Liver (tissue), 9 donors: ENCODE data around the gene UBR2. TPM values are rescaled to one million over a fixed set of nuclear protein-coding genes. Genes with fewer than 3 reads are reported as not detected.

Experiments
- DNase-seq: peaks from one replicate; pipeline ENCODE4 v3.0.0-alpha.2; 2017; ENCODE audit warnings: low spot score
- H3K27ac ChIP-seq, 2 donors: one replicate each; pipeline ENCODE4 v1.7.0; 2013; ENCODE audit warnings: inconsistent platforms in 2 of 2, low read length in 2 of 2, control low read depth in 1 of 2, low read depth in 1 of 2, mild to moderate bottlenecking in 1 of 2
- H3K27me3 ChIP-seq, 4 donors: one replicate each; pipeline versions ENCODE4 v1.6.1 to v1.7.0; 2013; ENCODE audit warnings: low read length in 3 of 4, inconsistent platforms in 1 of 4, mild to moderate bottlenecking in 1 of 4, moderate library complexity in 1 of 4; ENCODE audit not compliant: control insufficient read depth in 4 of 4, insufficient read depth in 4 of 4
- H3K36me3 ChIP-seq, 4 donors: one replicate each; pipeline versions ENCODE4 v1.6.1 to v1.7.0; 2013; ENCODE audit warnings: low read length in 3 of 4, mild to moderate bottlenecking in 3 of 4, low read depth in 1 of 4, moderate library complexity in 1 of 4; ENCODE audit not compliant: control insufficient read depth in 4 of 4, insufficient read depth in 3 of 4
- H3K4me1 ChIP-seq, 4 donors: one replicate each; pipeline versions ENCODE4 v1.6.1 to v1.7.0; 2013; ENCODE audit warnings: low read length in 3 of 4, mild to moderate bottlenecking in 3 of 4, moderate library complexity in 1 of 4; ENCODE audit not compliant: control insufficient read depth in 4 of 4, insufficient read depth in 4 of 4
- H3K4me3 ChIP-seq, 3 donors: one replicate each; pipeline versions ENCODE4 v1.6.1 to v1.7.0; 2013; ENCODE audit warnings: low read length in 3 of 3, control low read depth in 1 of 3, low read depth in 1 of 3, mild to moderate bottlenecking in 1 of 3
- H3K9ac ChIP-seq, 2 donors: one replicate each; pipeline ENCODE4 v1.7.0; 2013; ENCODE audit warnings: low read length in 2 of 2, mild to moderate bottlenecking in 2 of 2, moderate library complexity in 2 of 2, control low read depth in 1 of 2, low read depth in 1 of 2
- H3K9me3 ChIP-seq, 4 donors: one replicate each; pipeline versions ENCODE4 v1.6.1 to v1.7.0; 2013; ENCODE audit warnings: low read length in 3 of 4; ENCODE audit not compliant: control insufficient read depth in 4 of 4
- CTCF ChIP-seq: fragments of 150-350 bp; IDR thresholded peaks from 2 replicates; pipeline ENCODE4 v1.5.1; 2017; ENCODE audit warnings: improper control_type of control experiment, low read depth, low read length; ENCODE audit not compliant: missing input control
- EGR1 ChIP-seq, 2 donors: IDR thresholded peaks; 2 replicates each; pipeline ENCODE4 v1.6.1; 2016 to 2018; ENCODE audit warnings: antibody characterized with exemption in 2 of 2, low read depth in 2 of 2
- FOXA1 ChIP-seq: IDR thresholded peaks from 2 replicates; pipeline ENCODE4 v1.6.1; 2016; ENCODE audit warnings: antibody characterized with exemption
- FOXA2 ChIP-seq: IDR thresholded peaks from 2 replicates; pipeline ENCODE4 v1.6.1; 2016; ENCODE audit warnings: antibody characterized with exemption
- GABPA ChIP-seq, 2 donors: IDR thresholded peaks in 1 of 2; conservative IDR thresholded peaks in 1 of 2; 2 replicates each; pipeline ENCODE4 v1.6.1; 2016; ENCODE audit warnings: antibody characterized with exemption in 2 of 2, mild to moderate bottlenecking in 1 of 2, moderate library complexity in 1 of 2
- HNF4A ChIP-seq, 2 donors: conservative IDR thresholded peaks; 2 replicates each; pipeline ENCODE4 v1.6.1; 2016; ENCODE audit warnings: antibody characterized with exemption in 2 of 2, mild to moderate bottlenecking in 2 of 2
- HNF4G ChIP-seq: IDR thresholded peaks from 2 replicates; pipeline ENCODE4 v1.6.1; 2016; ENCODE audit warnings: antibody characterized with exemption
- JUND ChIP-seq, 2 donors: IDR thresholded peaks; 2 replicates each; pipeline ENCODE4 v1.6.1; 2016; ENCODE audit warnings: antibody characterized with exemption in 2 of 2
- NR2F2 ChIP-seq: IDR thresholded peaks from 2 replicates; pipeline ENCODE4 v1.6.1; 2016; ENCODE audit warnings: antibody characterized with exemption
- RAD21 ChIP-seq, 2 donors: IDR thresholded peaks; 2 replicates each; pipeline ENCODE4 v1.6.1; 2016; ENCODE audit warnings: antibody characterized with exemption in 2 of 2, mild to moderate bottlenecking in 2 of 2
- REST ChIP-seq: IDR thresholded peaks from 2 replicates; pipeline ENCODE4 v1.6.1; 2016; ENCODE audit warnings: antibody characterized with exemption, mild to moderate bottlenecking
- RXRA ChIP-seq, 2 donors: IDR thresholded peaks; 2 replicates each; pipeline ENCODE4 v1.6.1; 2017 to 2018; ENCODE audit warnings: antibody characterized with exemption in 2 of 2, mild to moderate bottlenecking in 1 of 2
- SP1 ChIP-seq: IDR thresholded peaks from 2 replicates; pipeline ENCODE4 v1.6.1; 2018; ENCODE audit warnings: antibody characterized with exemption, mild to moderate bottlenecking
- TAF1 ChIP-seq: conservative IDR thresholded peaks from 2 replicates; pipeline ENCODE4 v1.6.1; 2016; ENCODE audit warnings: antibody characterized with exemption, mild to moderate bottlenecking
- YY1 ChIP-seq: IDR thresholded peaks from 2 replicates; pipeline ENCODE4 v1.6.1; 2016; ENCODE audit warnings: antibody characterized with exemption, mild to moderate bottlenecking
- WGBS: extraction: QIAGEN DNeasy Blood & Tissue Kit; methylation state at CpG from one replicate; pipeline ENCODE4 v1.1.7; 2013; 5-methylcytosine and 5-hydroxymethylcytosine counted together
- polyA plus RNA-seq, 2 donors: library from polyadenylated mRNA; stranded (reverse) in 1 of 2; unstranded in 1 of 2; fragments of 200-250 nt in 1 of 2; fragments of >200 nt in 1 of 2; fragmentation: Nextera tagmentation in 1 of 2; extraction: Ambion mirVana in 1 of 2; gene quantifications; one replicate each; pipeline versions ENCODE4 v1.2.1 to v1.2.3, GENCODE V29; 2013 to 2015
- total RNA-seq, 2 donors: library from RNA; depleted of rRNA; stranded (reverse); fragments of >200 nt; gene quantifications; one replicate each; pipeline ENCODE4 v1.2.3, GENCODE V29; 2014
- TF ChIP-seq, protein P1 (sequence below): IDR thresholded peaks from 2 replicates; pipeline ENCODE4 v1.6.1; 2016; ENCODE audit warnings: antibody characterized with exemption
- TF ChIP-seq, protein P2 (sequence below): IDR thresholded peaks from 2 replicates; pipeline ENCODE4 v1.6.1; 2016; ENCODE audit warnings: antibody characterized with exemption
- TF ChIP-seq, protein P3 (sequence below): IDR thresholded peaks from 2 replicates; pipeline ENCODE4 v1.6.1; 2016; ENCODE audit warnings: antibody characterized with exemption
- donor health status: healthy.
- donor health status: healthy.
- donor health status: healthy.
- donor health status: healthy.
- donor health status: healthy.

Gene UBR2
- total and polyA plus RNA-seq, 4 donors: 6.3 to 32.9 (median 19.3) TPM

DNA sequence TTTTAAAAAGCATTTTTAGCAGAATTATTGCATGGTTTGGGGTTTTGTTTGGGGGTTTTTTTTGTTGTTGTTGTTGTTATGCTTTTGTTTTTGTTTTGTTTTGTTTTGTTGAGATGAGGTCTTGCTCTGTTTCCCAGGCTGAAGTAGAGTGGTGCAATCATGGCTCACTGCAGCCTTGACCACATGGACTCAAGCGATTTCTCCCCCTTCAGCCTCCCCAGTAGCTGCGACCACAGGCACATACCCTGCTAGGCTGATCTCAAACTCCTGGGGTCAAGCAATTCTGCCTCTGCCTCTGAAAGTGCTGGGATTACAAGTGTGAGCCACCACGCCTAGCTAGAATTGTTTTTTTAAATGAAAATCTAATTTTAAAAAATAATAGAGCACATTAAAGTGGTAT is 35.7 kb downstream of the UBR2 start:
- peaks cover 4 to 17% (median 9%) of the 10 kb centered on the region in 4 donors for H3K36me3 ChIP-seq
- no peaks in the 10 kb centered on the region for H3K27me3 ChIP-seq
- H3K9me3 ChIP-seq: no peaks in the 10 kb centered on the region
- H3K4me1 ChIP-seq: no peaks in the 10 kb centered on the region
- H3K27ac ChIP-seq: no peak overlapping the region
- no peak overlapping the region for H3K9ac ChIP-seq
- no peak overlapping the region for H3K4me3 ChIP-seq
- TF ChIP-seq, protein P1, sequence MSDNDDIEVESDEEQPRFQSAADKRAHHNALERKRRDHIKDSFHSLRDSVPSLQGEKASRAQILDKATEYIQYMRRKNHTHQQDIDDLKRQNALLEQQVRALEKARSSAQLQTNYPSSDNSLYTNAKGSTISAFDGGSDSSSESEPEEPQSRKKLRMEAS: no peak
- TF ChIP-seq CTCF (no peak), EGR1 (IDR thresholded peaks at IDR 0.05; ENCODE audit: low read depth in 2 of 2) (no peak), SP1 (no peak), JUND (IDR thresholded peaks at IDR 0.05) (no peak), RAD21 (IDR thresholded peaks at IDR 0.05) (no peak), YY1 (no peak), FOXA1 (no peak), NR2F2 (no peak), TAF1 (no peak), HNF4A (conservative IDR thresholded peaks at IDR 0.05) (no peak), REST (no peak), HNF4G (no peak), RXRA (IDR thresholded peaks at IDR 0.05) (no peak), FOXA2 (no peak), GABPA (IDR thresholded peaks at IDR 0.05 in 1 of 2, conservative IDR thresholded peaks at IDR 0.05 in 1 of 2) (no peak)
- TF ChIP-seq, protein P2, sequence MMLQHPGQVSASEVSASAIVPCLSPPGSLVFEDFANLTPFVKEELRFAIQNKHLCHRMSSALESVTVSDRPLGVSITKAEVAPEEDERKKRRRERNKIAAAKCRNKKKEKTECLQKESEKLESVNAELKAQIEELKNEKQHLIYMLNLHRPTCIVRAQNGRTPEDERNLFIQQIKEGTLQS: no peak
- 93% methylated on average over 3 of the region's 3 CpGs for WGBS
- no peak for DNase-seq

DNA sequence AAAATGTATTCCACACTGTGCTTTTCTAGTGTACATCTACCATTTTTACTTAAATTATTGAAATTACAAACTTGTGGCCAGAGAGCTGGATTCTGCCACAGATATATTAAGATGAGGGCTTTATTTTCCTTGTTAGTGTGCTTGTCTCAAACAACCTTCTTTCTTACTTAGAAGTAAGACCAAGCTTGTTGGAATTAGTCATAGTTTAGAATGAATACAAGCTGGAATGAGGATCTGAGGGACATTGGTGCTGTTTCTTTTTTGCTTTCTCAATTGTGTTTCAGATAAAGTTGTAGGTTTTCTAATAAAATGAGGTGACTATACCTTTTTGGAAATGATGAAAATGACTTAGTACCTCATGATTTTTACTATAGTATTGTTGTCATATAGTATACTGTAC is 40.3 kb downstream of the UBR2 start:
- H3K9ac ChIP-seq: no peak overlapping the region
- H3K4me3 ChIP-seq: no peak overlapping the region
- H3K27me3 ChIP-seq: no peaks in the 10 kb centered on the region
- no peaks in the 10 kb centered on the region for H3K4me1 ChIP-seq
- DNase-seq: no peak
- H3K36me3 ChIP-seq: peaks cover 4 to 20% (median 10%) of the 10 kb centered on the region in 4 donors
- no peaks in the 10 kb centered on the region for H3K9me3 ChIP-seq
- H3K27ac ChIP-seq: no peak overlapping the region
- TF ChIP-seq YY1: no peak
- TF ChIP-seq, protein P2: no peak
- no peak for TF ChIP-seq FOXA1
- no peak for TF ChIP-seq CTCF
- TF ChIP-seq GABPA (IDR thresholded peaks at IDR 0.05 in 1 of 2, conservative IDR thresholded peaks at IDR 0.05 in 1 of 2): no peak
- TF ChIP-seq EGR1 (IDR thresholded peaks at IDR 0.05; ENCODE audit: low read depth in 2 of 2): no peak
- no peak for TF ChIP-seq HNF4A (conservative IDR thresholded peaks at IDR 0.05)
- TF ChIP-seq RAD21 (IDR thresholded peaks at IDR 0.05): no peak
- TF ChIP-seq REST: no peak
- no peak for TF ChIP-seq FOXA2
- no peak for TF ChIP-seq SP1
- TF ChIP-seq, protein P3, sequence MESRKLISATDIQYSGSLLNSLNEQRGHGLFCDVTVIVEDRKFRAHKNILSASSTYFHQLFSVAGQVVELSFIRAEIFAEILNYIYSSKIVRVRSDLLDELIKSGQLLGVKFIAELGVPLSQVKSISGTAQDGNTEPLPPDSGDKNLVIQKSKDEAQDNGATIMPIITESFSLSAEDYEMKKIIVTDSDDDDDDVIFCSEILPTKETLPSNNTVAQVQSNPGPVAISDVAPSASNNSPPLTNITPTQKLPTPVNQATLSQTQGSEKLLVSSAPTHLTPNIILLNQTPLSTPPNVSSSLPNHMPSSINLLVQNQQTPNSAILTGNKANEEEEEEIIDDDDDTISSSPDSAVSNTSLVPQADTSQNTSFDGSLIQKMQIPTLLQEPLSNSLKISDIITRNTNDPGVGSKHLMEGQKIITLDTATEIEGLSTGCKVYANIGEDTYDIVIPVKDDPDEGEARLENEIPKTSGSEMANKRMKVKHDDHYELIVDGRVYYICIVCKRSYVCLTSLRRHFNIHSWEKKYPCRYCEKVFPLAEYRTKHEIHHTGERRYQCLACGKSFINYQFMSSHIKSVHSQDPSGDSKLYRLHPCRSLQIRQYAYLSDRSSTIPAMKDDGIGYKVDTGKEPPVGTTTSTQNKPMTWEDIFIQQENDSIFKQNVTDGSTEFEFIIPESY: no peak
